OCI-LY3 (cell line): ENCODE measurements around the gene OLIG2.

Source experiments
- CTCF ChIP-seq: fragments of 200-600, 300-600 bp; sonication (generic); IDR thresholded peaks from 2 replicates; pipeline ENCODE4 v1.5.1; 2014; ENCODE audit warnings: antibody characterized with exemption, low read length, low read depth
- EZH2phosphoT487 ChIP-seq: fragments of 200-600 bp; shearing (Covaris generic); IDR thresholded peaks from 2 replicates; pipeline ENCODE4 v1.6.1; 2018; ENCODE audit warnings: antibody characterized with exemption, mixed run types, low read depth

- TF ChIP-seq EZH2phosphoT487 (no peak), CTCF (no peak)
Measured at GRCh38 chr21:33024201-33025103, 1.3 kb upstream of the OLIG2 start.
